Measurements from ENCODE around the gene OSBPL7.
"Not testable (repeated sequence)": the region's sequence is repeated elsewhere in the genome, so short reads cannot be mapped to it uniquely, and the experiment has no call there.

OSBPL7 gene

GRCh38 chr17:47789611-47790561 lies 31.7 kb downstream of the OSBPL7 start:
- Histone ChIP-seq H3K4me3 (peak overlapping the region in 5 of 7 experiments; percentile 4 to 29 (median 19)), H3K27ac (no peak overlapping the region)

DNA sequence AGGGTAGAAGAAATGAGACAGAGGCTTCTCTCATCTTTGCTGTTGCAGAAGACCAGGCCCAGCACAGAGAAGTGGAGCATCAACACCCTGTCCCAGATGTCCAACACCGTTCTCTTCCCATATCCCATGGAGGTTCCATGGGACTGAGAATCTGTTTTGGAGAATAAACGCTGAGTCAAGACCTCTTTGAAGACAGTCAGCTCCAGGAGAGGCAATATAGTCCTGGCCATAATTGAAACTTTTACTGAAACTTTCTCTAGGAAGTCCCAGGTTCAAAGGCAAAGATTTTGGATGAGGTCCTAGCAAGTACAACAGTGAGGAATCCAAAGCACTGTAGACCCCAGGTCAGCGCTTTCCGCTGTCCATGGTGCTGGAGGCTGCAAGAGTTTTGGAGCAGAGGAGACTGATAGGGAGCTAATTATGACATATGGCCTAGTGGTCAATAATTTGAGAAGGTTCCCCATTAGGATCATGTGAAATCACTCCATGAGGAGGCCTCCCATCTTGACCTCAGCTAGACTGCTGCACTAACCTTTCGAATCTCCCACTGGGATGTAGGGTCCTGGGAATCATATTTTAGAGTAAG lies 36.0 kb downstream of the OSBPL7 start:
- no peak overlapping the region for H3K27ac ChIP-seq
- no peak overlapping the region for H3K4me3 ChIP-seq

GRCh38 chr17:47781397-47781796 lies 40.2 kb downstream of the OSBPL7 start:
- Histone ChIP-seq H3K27ac (no peak overlapping the region), H3K4me3 (no peak overlapping the region)

DNA sequence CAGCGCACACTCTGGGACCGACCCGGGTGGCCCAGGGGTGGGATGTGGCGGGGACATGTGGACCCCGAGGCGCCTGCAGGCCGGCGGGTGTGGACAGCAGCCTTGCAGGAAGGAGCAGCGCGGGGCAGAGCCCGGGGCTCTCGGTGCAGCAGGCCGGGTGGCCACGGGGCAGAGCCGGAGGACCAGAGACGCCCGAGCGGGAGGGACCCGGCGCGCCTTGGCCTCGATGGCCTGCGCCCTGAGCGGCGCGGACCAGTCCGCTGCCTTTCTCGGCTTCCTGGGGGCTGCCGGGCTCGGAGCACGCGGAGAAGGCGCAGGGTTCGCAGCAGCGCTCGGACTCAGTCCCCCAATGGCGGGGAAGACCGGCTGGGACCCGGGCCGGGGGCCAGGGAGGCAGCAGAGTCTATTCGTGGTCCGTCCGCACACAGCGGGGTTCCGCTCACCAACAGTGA lies 43.4 kb downstream of the OSBPL7 start:
- Histone ChIP-seq H3K4me3 (no peak overlapping the region), H3K27ac (no peak overlapping the region)

DNA sequence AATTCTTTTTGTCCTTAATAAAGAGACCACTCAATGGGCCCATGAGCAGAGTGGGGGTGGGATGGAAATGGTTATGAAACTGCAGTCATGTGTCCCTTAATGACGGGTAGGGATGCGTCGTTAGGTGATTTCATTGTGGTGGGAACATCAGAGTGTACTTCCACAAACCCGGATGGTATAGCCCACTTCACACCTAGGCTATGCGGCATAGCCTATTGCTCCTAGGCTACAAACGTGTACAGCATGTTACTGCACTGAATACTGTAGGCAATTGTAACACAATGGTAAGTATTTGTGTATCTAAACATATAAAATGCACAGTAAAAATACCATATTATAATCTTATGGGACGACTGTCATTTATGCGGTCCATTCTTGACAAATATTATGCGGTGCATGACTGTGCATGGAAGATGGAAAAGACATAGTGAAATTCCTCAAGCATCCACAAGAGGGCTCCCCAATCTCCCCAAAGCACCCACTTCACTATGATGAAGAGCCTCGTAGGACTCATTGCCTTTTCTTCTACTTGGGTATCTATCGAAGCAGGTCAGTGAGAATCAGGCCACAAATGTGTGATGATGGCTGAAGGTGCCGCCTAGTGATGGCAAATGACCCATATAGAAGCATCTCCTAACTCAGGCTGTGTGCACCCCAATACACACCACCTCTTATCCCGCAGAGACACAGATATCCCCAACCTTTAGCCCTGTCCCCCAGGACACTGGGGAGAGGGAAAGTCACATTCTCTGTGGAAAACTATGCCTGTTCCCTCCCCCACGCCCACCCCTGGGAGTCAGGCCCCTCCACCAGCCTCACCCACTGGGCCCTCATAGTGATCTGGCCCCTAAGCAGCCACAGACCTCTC lies 45.0 kb downstream of the OSBPL7 start:
- H3K27ac ChIP-seq = no peak overlapping the region
- H3K4me3 ChIP-seq = no peak overlapping the region

GRCh38 chr17:47774987-47775580 lies 46.5 kb downstream of the OSBPL7 start:
- H3K27ac ChIP-seq = no peak overlapping the region
- no peak overlapping the region for H3K4me3 ChIP-seq

DNA sequence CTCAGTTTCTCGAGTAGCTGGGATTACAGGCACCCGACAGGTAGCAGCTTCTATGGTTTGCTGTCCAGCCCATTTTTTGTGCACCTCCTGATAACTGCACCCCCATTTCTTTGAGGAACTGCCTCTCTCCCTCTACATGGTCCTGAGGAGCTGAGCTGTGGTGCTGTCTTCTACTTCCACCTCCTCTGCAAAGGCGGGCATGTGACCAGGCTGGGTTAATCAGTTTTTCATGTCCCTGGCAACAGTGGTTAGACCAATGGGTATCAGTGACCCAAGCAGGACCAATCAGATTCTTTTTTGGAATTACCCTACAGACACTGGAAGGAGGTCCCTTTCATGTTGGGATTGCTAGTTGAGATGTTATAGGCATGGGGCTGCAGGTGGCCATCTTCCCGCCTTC lies 47.3 kb downstream of the OSBPL7 start:
- no peak overlapping the region for H3K4me3 ChIP-seq
- H3K27ac ChIP-seq = no peak overlapping the region

- not testable (repeated sequence) for H3K27ac ChIP-seq
These were observed 47.9 kb downstream of the OSBPL7 start for GRCh38 chr17:47773649-47774048.

GRCh38 chr17:47763913-47764582 lies 57.5 kb downstream of the OSBPL7 start:
- no peak overlapping the region for H3K27ac ChIP-seq
- H3K4me3 ChIP-seq = no peak overlapping the region

More at GRCh38 chr17:47773649-47774048, 47.9 kb downstream of the OSBPL7 start:
- not testable (repeated sequence) for H3K4me3 ChIP-seq

GRCh38 chr17:47762728-47763127 lies 58.9 kb downstream of the OSBPL7 start:
- no peak overlapping the region for H3K27ac ChIP-seq
- no peak overlapping the region for H3K4me3 ChIP-seq

DNA sequence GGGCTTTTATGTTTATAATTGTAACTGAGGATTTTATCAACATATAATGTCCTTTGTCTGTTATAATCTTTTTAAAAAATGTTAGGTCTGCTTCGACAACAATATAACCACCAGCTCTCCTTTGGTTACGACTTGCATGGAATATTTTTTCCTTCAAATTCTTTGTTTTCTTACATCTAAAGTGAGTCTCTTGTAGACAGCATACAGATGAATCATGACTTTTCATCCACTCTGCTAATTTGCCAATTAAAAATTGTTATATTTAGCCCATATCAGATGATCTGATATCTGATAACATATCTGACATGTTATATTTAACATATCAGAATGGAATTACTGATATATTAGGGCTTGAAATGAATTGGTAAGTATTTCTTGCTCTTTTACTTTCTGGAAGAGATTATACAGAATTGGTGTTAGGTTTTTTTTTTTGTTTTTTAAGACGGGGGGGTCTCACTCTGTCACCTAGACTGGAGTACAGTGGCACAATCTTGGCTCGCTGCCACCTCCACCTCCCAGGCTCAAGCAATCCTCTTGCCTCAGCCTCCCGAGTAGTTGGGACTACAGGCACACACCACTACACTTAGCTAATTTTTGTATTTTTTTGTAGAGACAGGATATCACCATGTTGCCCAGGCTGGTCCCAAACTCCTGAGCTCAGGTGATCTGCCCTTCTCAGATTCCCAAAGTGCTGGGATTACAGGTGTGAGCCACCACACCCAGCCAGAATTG lies 61.0 kb downstream of the OSBPL7 start:
- Histone ChIP-seq H3K4me3 (no peak overlapping the region), H3K27ac (no peak overlapping the region)

GRCh38 chr17:47757386-47757785 lies 64.2 kb downstream of the OSBPL7 start:
- no peak overlapping the region for H3K27ac ChIP-seq
- no peak overlapping the region for H3K4me3 ChIP-seq
